ENCODE measurements around the gene PTPRG. TPM values are rescaled to one million over a fixed set of nuclear protein-coding genes. Genes with fewer than 3 reads are reported as not detected.
"Not testable (repeated sequence)": the region's sequence is repeated elsewhere in the genome, so short reads cannot be mapped to it uniquely, and the experiment has no call there.

PTPRG gene
- total RNA-seq, 2 donors from 2014 or later, result 0.31 to 1.3 TPM

- H3K4me1 Mint-ChIP-seq (ENCODE audit: low read depth), result no peaks in the 10 kb centered on the region
- no peak for DNase-seq
- peaks cover 0 to 4% of the 10 kb centered on the region in 2 donors for H3K9me3 Mint-ChIP-seq
- no peaks in the 10 kb centered on the region for H3K36me3 Mint-ChIP-seq (ENCODE audit: insufficient read depth in 2 of 2)
- ATAC-seq (replicated peaks in 1 of 2), result no peak
- H3K27ac Mint-ChIP-seq, result no peak overlapping the region
- H3K27me3 Mint-ChIP-seq (ENCODE audit: low read depth), result peaks cover 10% of the 10 kb centered on the region
- no peak overlapping the region for H3K4me3 Mint-ChIP-seq
Observed at GRCh38 chr3:62032738-62033137, 471.4 kb downstream of the PTPRG start.

DNA sequence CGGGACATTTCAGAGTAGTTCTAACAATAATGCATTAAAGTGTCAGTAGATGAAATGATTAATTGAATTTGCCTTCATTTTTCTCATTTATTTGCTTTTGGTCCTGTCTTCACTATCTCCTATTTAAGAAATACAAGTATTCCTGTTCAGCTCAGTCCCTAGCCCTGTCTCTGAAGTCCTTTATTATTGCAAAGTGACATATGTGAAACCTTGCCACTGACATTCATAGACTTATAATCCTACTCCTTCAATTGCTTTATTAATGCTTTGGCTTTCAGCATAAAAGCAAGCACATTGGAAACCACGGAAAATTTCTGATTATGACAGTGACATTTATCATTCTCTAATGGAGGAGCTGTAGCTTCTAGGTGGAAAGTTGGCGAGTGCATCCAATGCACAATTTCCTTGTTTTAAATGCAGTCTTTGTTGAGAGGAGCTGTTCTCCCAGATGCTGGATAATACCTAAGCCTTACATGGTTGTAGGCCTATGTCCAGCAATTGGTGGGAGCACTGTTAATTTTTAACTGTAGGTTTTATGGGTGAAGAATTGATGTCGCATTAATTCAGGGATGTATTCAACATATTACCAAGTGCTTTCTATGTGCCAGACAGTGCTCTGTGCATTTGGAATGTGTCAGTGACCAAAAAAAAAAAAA is 474.2 kb downstream of the PTPRG start:
- DNase-seq, result no peak
- Mint-ChIP-seq H3K4me3 (no peak overlapping the region), H3K27me3 (ENCODE audit: low read depth) (peaks cover 10% of the 10 kb centered on the region), H3K9me3 (peaks cover 0 to 4% of the 10 kb centered on the region in 2 donors), H3K4me1 (ENCODE audit: low read depth) (no peaks in the 10 kb centered on the region), H3K27ac (no peak overlapping the region), H3K36me3 (ENCODE audit: insufficient read depth in 2 of 2) (no peaks in the 10 kb centered on the region)
- no peak for ATAC-seq (replicated peaks in 1 of 2)

GRCh38 chr3:62036726-62037125 is 475.4 kb downstream of the PTPRG start:
- no peak for ATAC-seq (replicated peaks in 1 of 2)
- Mint-ChIP-seq H3K9me3 (no peaks in the 10 kb centered on the region), H3K27me3 (ENCODE audit: low read depth) (peaks cover 1% of the 10 kb centered on the region), H3K27ac (no peak overlapping the region), H3K36me3 (ENCODE audit: insufficient read depth in 2 of 2) (no peaks in the 10 kb centered on the region), H3K4me1 (ENCODE audit: low read depth) (no peaks in the 10 kb centered on the region), H3K4me3 (no peak overlapping the region)
- no peak for DNase-seq

DNA sequence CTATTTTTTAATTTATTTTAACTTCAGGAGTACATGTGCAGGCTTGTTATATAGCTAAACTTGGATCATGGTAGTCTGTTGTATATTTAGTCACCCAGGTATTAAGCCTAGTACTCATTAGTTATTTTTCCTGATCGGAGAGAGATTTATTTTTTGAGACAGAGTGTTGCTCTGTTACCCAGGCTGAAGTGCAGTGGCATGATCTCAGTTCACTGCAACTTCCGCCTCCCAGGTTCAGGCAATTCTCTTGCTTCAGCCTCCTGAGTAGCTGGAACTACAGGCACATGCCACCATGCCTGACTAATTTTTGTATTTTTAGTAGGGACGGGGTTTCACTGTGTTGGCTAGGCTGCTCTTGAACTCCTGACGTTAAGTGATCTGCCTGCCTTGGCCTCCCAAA is 477.4 kb downstream of the PTPRG start:
- not testable (repeated sequence) for H3K4me1 Mint-ChIP-seq (ENCODE audit: low read depth); DNase-seq; H3K27me3 Mint-ChIP-seq (ENCODE audit: low read depth); H3K27ac Mint-ChIP-seq; H3K36me3 Mint-ChIP-seq (ENCODE audit: insufficient read depth in 2 of 2); H3K9me3 Mint-ChIP-seq; ATAC-seq (replicated peaks in 1 of 2); H3K4me3 Mint-ChIP-seq

DNA sequence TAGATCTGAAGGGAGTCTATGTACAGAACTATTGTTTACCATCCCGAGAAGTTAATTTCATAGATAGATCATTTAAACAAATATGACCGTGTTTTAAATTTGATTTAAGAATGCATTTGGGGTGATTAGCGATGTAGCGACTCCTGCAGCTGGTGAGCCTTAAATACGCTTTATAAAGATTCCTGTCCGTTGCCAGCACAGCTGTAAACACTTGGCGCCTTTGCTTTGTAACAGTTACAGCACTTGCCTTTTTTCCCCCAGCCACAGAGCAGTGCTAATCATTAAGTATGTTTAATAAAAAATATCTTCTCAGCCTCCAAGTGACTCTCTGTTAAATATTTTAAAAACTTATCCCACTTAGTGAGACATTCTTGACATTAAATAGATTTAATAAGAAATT is 478.2 kb downstream of the PTPRG start:
- Mint-ChIP-seq H3K27me3 (ENCODE audit: low read depth) (no peaks in the 10 kb centered on the region), H3K27ac (no peak overlapping the region), H3K4me1 (ENCODE audit: low read depth) (no peaks in the 10 kb centered on the region), H3K9me3 (no peaks in the 10 kb centered on the region), H3K4me3 (no peak overlapping the region), H3K36me3 (ENCODE audit: insufficient read depth in 2 of 2) (no peaks in the 10 kb centered on the region)
- DNase-seq (no peak), ATAC-seq (replicated peaks in 1 of 2) (no peak)

- H3K36me3 Mint-ChIP-seq (ENCODE audit: insufficient read depth in 2 of 2), result no peaks in the 10 kb centered on the region
- ATAC-seq (replicated peaks in 1 of 2), result no peak
- no peaks in the 10 kb centered on the region for H3K27me3 Mint-ChIP-seq (ENCODE audit: low read depth)
- no peaks in the 10 kb centered on the region for H3K4me1 Mint-ChIP-seq (ENCODE audit: low read depth)
- H3K9me3 Mint-ChIP-seq, result no peaks in the 10 kb centered on the region
- no peak overlapping the region for H3K4me3 Mint-ChIP-seq
- H3K27ac Mint-ChIP-seq, result no peak overlapping the region
- no peak for DNase-seq
Observed at GRCh38 chr3:62041681-62042080, 480.3 kb downstream of the PTPRG start.

- H3K9me3 Mint-ChIP-seq, result no peaks in the 10 kb centered on the region
- no peaks in the 10 kb centered on the region for H3K36me3 Mint-ChIP-seq (ENCODE audit: insufficient read depth in 2 of 2)
- no peak overlapping the region for H3K4me3 Mint-ChIP-seq
- no peak overlapping the region for H3K27ac Mint-ChIP-seq
- DNase-seq (no peak), ATAC-seq (replicated peaks in 1 of 2) (no peak)
- no peaks in the 10 kb centered on the region for H3K27me3 Mint-ChIP-seq (ENCODE audit: low read depth)
- H3K4me1 Mint-ChIP-seq (ENCODE audit: low read depth), result no peaks in the 10 kb centered on the region
Observed at GRCh38 chr3:62044874-62045411, 483.6 kb downstream of the PTPRG start.

DNA sequence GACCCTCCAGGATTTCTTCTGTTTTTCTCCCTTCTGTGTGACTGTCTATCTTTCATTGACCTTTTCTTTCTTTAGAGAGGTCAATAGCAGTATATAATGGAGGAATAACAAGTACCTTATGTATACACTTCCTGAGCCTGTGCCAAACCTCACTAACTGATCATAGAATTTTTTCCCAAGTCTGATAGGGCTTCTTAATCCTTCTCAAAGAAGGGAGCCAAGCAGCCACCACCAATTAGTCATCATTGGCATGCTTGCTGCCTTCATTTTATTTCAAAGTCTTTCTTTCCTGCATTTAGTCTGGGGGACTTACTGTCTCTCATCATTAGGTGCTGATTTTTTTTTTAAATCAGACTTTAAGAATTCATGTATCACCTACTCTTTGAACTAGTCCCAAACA is 485.0 kb downstream of the PTPRG start:
- H3K9me3 Mint-ChIP-seq, result no peaks in the 10 kb centered on the region
- DNase-seq, result no peak
- H3K4me1 Mint-ChIP-seq (ENCODE audit: low read depth), result no peaks in the 10 kb centered on the region
- no peaks in the 10 kb centered on the region for H3K27me3 Mint-ChIP-seq (ENCODE audit: low read depth)
- ATAC-seq (replicated peaks in 1 of 2), result no peak
- H3K4me3 Mint-ChIP-seq, result no peak overlapping the region
- H3K27ac Mint-ChIP-seq, result no peak overlapping the region
- H3K36me3 Mint-ChIP-seq (ENCODE audit: insufficient read depth in 2 of 2), result no peaks in the 10 kb centered on the region

- Mint-ChIP-seq H3K4me1 (ENCODE audit: low read depth) (no peaks in the 10 kb centered on the region), H3K27ac (no peak overlapping the region), H3K4me3 (no peak overlapping the region), H3K27me3 (ENCODE audit: low read depth) (no peaks in the 10 kb centered on the region), H3K9me3 (no peaks in the 10 kb centered on the region), H3K36me3 (ENCODE audit: insufficient read depth in 2 of 2) (no peaks in the 10 kb centered on the region)
- ATAC-seq (replicated peaks in 1 of 2) (no peak), DNase-seq (no peak)
Observed at GRCh38 chr3:62048577-62048976, 487.2 kb downstream of the PTPRG start.

- Mint-ChIP-seq H3K36me3 (ENCODE audit: insufficient read depth in 2 of 2) (no peaks in the 10 kb centered on the region), H3K27me3 (ENCODE audit: low read depth) (no peaks in the 10 kb centered on the region), H3K4me1 (ENCODE audit: low read depth) (no peaks in the 10 kb centered on the region), H3K9me3 (no peaks in the 10 kb centered on the region), H3K4me3 (no peak overlapping the region), H3K27ac (no peak overlapping the region)
- ATAC-seq (replicated peaks in 1 of 2) (no peak), DNase-seq (no peak)
Observed at GRCh38 chr3:62049033-62049432, 487.7 kb downstream of the PTPRG start.

- Mint-ChIP-seq H3K4me1 (ENCODE audit: low read depth) (no peaks in the 10 kb centered on the region), H3K27ac (no peak overlapping the region), H3K4me3 (no peak overlapping the region), H3K9me3 (no peaks in the 10 kb centered on the region), H3K27me3 (ENCODE audit: low read depth) (no peaks in the 10 kb centered on the region), H3K36me3 (ENCODE audit: insufficient read depth in 2 of 2) (no peaks in the 10 kb centered on the region)
- ATAC-seq (replicated peaks in 1 of 2), result no peak
- no peak for DNase-seq
Observed at GRCh38 chr3:62051506-62051905, 490.1 kb downstream of the PTPRG start.

DNA sequence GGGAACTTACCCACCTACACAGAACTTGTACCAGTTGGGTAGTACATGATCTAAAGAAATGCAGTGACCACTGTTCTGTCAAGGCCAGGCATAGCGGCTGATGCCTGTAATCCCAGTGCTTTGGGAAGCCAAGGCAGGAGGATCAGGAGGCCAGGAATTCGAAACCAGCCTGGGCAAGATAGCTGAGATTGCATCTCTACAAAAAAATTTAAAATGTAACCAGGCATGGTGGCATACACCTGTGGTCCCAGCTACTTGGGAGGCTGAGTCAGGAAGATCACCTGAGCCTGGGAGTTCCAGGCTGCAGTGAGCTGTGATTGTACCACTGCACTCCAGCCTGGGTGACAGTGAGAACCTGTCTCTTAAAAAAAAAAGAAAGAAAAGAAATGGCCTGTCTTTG is 491.0 kb downstream of the PTPRG start:
- H3K27ac Mint-ChIP-seq, result no peak overlapping the region
- H3K4me3 Mint-ChIP-seq, result no peak overlapping the region
- H3K9me3 Mint-ChIP-seq, result no peaks in the 10 kb centered on the region
- no peaks in the 10 kb centered on the region for H3K27me3 Mint-ChIP-seq (ENCODE audit: low read depth)
- H3K4me1 Mint-ChIP-seq (ENCODE audit: low read depth), result no peaks in the 10 kb centered on the region
- H3K36me3 Mint-ChIP-seq (ENCODE audit: insufficient read depth in 2 of 2), result no peaks in the 10 kb centered on the region
- DNase-seq (no peak), ATAC-seq (replicated peaks in 1 of 2) (no peak)

DNA sequence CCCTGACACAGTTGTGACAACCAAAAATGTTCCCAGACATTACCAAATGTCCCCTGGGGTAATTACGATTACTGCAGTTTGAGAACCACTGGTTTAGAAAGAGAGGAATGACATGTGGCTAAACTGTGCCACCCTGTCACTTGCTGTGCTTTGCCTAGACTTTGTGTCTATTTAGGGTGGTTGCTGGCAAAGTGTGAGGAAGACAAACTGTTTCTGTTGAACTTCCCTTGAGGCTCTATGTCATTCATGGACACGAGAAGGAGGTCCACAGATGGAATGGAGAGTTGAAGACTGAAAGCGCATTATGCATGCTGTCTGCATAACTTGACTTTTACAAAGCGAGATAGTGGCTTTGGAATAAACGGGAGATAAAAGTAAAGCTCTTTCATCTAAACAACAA is 495.3 kb downstream of the PTPRG start:
- DNase-seq (no peak), ATAC-seq (replicated peaks in 1 of 2) (no peak)
- H3K36me3 Mint-ChIP-seq (ENCODE audit: insufficient read depth in 2 of 2), result no peaks in the 10 kb centered on the region
- no peaks in the 10 kb centered on the region for H3K27me3 Mint-ChIP-seq (ENCODE audit: low read depth)
- no peaks in the 10 kb centered on the region for H3K9me3 Mint-ChIP-seq
- no peak overlapping the region for H3K4me3 Mint-ChIP-seq
- H3K27ac Mint-ChIP-seq, result no peak overlapping the region
- H3K4me1 Mint-ChIP-seq (ENCODE audit: low read depth), result no peaks in the 10 kb centered on the region

GRCh38 chr3:62057339-62058047 is 496.1 kb downstream of the PTPRG start:
- no peak for ATAC-seq (replicated peaks in 1 of 2)
- Mint-ChIP-seq H3K36me3 (ENCODE audit: insufficient read depth in 2 of 2) (no peaks in the 10 kb centered on the region), H3K27ac (no peak overlapping the region), H3K27me3 (ENCODE audit: low read depth) (no peaks in the 10 kb centered on the region), H3K4me1 (ENCODE audit: low read depth) (no peaks in the 10 kb centered on the region), H3K9me3 (no peaks in the 10 kb centered on the region), H3K4me3 (no peak overlapping the region)
- no peak for DNase-seq

All from activated T-cell treated with anti-CD3 and anti-CD28 coated beads, Interleukin-2, amount 50 U/mL, for 72 hours (primary cell).